ENCODE measurements around the gene EFCC1. TPM values are rescaled to one million over a fixed set of nuclear protein-coding genes. Genes with fewer than 3 reads are reported as not detected.

Gene EFCC1
- total RNA-seq, 1 experiment from 2014 or later = 0.24 TPM

DNA sequence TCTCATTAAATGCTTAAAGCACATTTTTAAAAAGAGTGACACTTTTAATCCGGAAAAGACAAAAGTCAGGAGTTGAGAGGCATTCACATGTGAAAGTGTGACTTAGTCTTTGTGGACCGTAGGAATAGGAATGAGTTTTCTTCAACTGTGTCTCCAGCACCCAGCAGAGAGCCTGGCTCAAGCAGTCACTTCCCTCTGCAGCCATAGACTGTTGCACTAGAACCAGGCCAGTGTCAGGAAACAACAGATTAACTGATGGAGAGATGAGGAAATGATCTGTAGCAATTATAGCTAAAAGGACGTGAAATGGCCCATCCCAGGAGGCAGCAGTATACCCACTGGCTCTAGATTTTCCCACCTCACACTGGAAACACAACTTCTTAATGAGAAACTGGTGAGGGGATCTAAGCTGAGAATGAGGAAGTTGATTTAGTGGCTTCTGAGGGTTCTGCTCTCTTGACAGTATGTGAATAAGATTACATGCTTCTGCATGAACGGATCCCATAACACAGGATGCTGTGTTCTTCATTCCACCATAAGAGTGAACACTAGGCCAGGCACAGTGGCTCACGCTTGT is 27.0 kb upstream of the EFCC1 start:
- intact Hi-C loops (cut with micrococcal nuclease; ENCODE audit: unreplicated experiment) = loop anchor here (5.0 kb wide), 1 partner anchor 338 kb away; no protein-coding TSS in a partner anchor
- no peaks in the 10 kb centered on the region for H3K36me3 ChIP-seq (ENCODE audit: low read depth)

DNA sequence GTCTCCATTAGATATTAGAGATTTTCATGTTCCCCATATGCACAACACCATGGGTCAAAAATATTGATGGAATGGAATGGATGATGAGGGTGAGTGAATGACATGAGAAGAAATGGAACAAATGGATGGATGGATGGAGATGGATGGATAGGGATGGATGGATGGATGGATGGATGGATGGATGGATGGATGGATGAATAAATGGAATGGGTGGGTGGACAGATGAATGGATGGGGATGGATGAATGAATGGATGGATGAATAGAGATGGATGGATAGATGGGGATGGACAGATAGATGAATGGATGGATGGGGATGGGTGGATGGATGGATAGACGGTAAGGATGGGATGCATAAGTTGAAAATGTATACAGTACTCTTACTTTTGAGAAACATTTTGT is 25.8 kb upstream of the EFCC1 start:
- TF ChIP-seq, protein P1, sequence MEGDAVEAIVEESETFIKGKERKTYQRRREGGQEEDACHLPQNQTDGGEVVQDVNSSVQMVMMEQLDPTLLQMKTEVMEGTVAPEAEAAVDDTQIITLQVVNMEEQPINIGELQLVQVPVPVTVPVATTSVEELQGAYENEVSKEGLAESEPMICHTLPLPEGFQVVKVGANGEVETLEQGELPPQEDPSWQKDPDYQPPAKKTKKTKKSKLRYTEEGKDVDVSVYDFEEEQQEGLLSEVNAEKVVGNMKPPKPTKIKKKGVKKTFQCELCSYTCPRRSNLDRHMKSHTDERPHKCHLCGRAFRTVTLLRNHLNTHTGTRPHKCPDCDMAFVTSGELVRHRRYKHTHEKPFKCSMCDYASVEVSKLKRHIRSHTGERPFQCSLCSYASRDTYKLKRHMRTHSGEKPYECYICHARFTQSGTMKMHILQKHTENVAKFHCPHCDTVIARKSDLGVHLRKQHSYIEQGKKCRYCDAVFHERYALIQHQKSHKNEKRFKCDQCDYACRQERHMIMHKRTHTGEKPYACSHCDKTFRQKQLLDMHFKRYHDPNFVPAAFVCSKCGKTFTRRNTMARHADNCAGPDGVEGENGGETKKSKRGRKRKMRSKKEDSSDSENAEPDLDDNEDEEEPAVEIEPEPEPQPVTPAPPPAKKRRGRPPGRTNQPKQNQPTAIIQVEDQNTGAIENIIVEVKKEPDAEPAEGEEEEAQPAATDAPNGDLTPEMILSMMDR (conservative IDR thresholded peaks at IDR 0.05) = no peak
- TF ChIP-seq EZH2 (IDR thresholded peaks at IDR 0.05; ENCODE audit: low read depth) = no peak
- H3K4me1 ChIP-seq (replicated peaks; ENCODE audit: insufficient read depth) = 0 out of 2 replicates have a peak, but pooled peaks cover 5% of the 10 kb centered on the region
- CTCF ChIA-PET = no interaction called here
- peaks cover 16% of the 10 kb centered on the region; the same call in 1 of the 2 replicates for H3K27me3 ChIP-seq (ENCODE audit: insufficient read depth, low read depth)
- BruUV-seq (replicated peaks) = no TSS peak
- POLR2A ChIA-PET (ENCODE audit: unreplicated experiment) = no interaction called here
- H3K79me2 ChIP-seq (ENCODE audit: low read depth) = no peaks in the 10 kb centered on the region
- no peaks in the 10 kb centered on the region for H3K36me3 ChIP-seq (ENCODE audit: low read depth)
- no peaks in the 10 kb centered on the region for H4K20me1 ChIP-seq (ENCODE audit: insufficient read depth)
- intact Hi-C loops (cut with micrococcal nuclease; ENCODE audit: unreplicated experiment) = no loop called here
- H3K9me2 ChIP-seq (ENCODE audit: insufficient read depth) = no peaks in the 10 kb centered on the region
- H3K4me2 ChIP-seq = no peak overlapping the region
- H3K9me3 ChIP-seq (ENCODE audit: insufficient read depth, low read depth) = no peaks in the 10 kb centered on the region
- no peak overlapping the region for H2AFZ ChIP-seq
- no peak overlapping the region for H3K27ac ChIP-seq
- no peaks in the 10 kb centered on the region for H3F3A ChIP-seq (ENCODE audit: insufficient read depth, low read depth)
- DNase-seq = no peak
- H3K4me3 ChIP-seq = no peak overlapping the region

More for the DNA sequence above, 27.0 kb upstream of the EFCC1 start:
- Histone ChIP-seq H3K27ac (no peak overlapping the region), H3K79me2 (ENCODE audit: low read depth) (no peaks in the 10 kb centered on the region), H4K20me1 (ENCODE audit: insufficient read depth) (no peaks in the 10 kb centered on the region), H3K4me3 (no peak overlapping the region), H3K27me3 (ENCODE audit: insufficient read depth, low read depth) (peaks cover 16% of the 10 kb centered on the region; the same call in 1 of the 2 replicates), H2AFZ (no peak overlapping the region), H3K4me1 (replicated peaks; ENCODE audit: insufficient read depth) (0 out of 2 replicates have a peak, but pooled peaks cover 5% of the 10 kb centered on the region), H3K9me3 (ENCODE audit: insufficient read depth, low read depth) (no peaks in the 10 kb centered on the region), H3F3A (ENCODE audit: insufficient read depth, low read depth) (no peaks in the 10 kb centered on the region), H3K4me2 (no peak overlapping the region), H3K9me2 (ENCODE audit: insufficient read depth) (no peaks in the 10 kb centered on the region)
- no peak for TF ChIP-seq EZH2 (IDR thresholded peaks at IDR 0.05; ENCODE audit: low read depth)
- TF ChIP-seq, protein P1 (conservative IDR thresholded peaks at IDR 0.05) = no peak
- no peak for DNase-seq
- no TSS peak for BruUV-seq (replicated peaks)
- ChIA-PET CTCF (interaction anchor here (0.6 kb wide), 1 partner anchor 982 kb away, joined by 4 read pairs; no protein-coding TSS in a partner anchor), POLR2A (ENCODE audit: unreplicated experiment) (no interaction called here)

DNA sequence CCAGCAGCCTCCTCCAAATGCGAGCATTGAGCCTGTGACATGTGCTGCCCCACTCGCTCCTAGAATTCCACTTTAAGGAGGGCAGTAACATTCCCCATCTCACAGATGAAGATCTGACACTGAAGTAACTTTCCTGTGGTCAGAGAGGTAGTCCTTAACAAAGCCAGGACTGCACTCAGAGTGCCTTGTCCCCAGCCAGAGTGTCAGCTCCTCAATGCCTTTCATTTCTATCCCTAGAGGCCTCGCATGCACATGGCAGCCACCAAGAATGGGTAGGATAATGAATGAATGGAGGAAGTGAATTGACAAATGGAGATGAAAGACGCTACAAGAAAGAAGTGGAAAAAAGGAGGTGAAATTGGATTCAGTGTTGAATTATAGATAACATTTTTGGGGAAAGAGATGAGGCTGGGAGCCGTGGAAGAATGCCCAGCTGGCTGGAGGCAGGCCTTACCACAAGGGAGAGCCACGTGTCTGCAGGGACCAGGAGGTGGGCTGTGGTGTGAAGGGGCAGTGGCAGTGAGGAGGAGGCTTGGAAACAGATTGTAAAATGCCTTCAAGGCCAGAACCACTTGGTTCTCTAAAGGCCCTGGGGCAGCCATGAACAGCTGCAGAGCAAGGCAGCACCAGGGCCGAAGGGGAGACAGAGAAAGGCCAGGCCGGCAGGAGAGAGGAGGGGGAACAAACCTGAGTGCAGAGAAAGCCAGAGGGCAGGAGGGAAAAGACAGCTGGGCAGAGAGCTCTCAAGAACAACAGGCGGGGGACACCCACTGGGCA is 17.6 kb upstream of the EFCC1 start:
- Histone ChIP-seq H3F3A (ENCODE audit: insufficient read depth, low read depth) (no peaks in the 10 kb centered on the region), H3K27ac (no peak overlapping the region), H3K27me3 (ENCODE audit: insufficient read depth, low read depth) (peaks cover 8% of the 10 kb centered on the region), H3K36me3 (ENCODE audit: low read depth) (no peaks in the 10 kb centered on the region), H3K79me2 (ENCODE audit: low read depth) (no peaks in the 10 kb centered on the region), H3K9me3 (ENCODE audit: insufficient read depth, low read depth) (no peaks in the 10 kb centered on the region), H3K4me1 (replicated peaks; ENCODE audit: insufficient read depth) (no peaks in the 10 kb centered on the region), H3K4me2 (no peak overlapping the region), H2AFZ (no peak overlapping the region), H4K20me1 (ENCODE audit: insufficient read depth) (no peaks in the 10 kb centered on the region), H3K4me3 (no peak overlapping the region), H3K9me2 (ENCODE audit: insufficient read depth) (no peaks in the 10 kb centered on the region)
- POLR2A ChIA-PET (ENCODE audit: unreplicated experiment) = interaction anchor here (0.7 kb wide), 1 partner anchor 489 kb away, joined by 3 read pairs; no protein-coding TSS in a partner anchor
- CTCF ChIA-PET = no interaction called here
- no peak for TF ChIP-seq EZH2 (IDR thresholded peaks at IDR 0.05; ENCODE audit: low read depth)
- intact Hi-C loops (cut with micrococcal nuclease; ENCODE audit: unreplicated experiment) = no loop called here
- no TSS peak for BruUV-seq (replicated peaks)
- no peak for DNase-seq

Data from PC-9 (cell line).